ENCODE data around the gene MTR. TPM values are rescaled to one million over a fixed set of nuclear protein-coding genes. Genes with fewer than 3 reads are reported as not detected.
A peak's percentile ranks its signal among the peaks of the same experiment; 100 is the strongest.

Gene MTR
- total RNA-seq, 4 donors from 2014 or later: 43.2 to 78.3 (median 47.0) TPM

DNA sequence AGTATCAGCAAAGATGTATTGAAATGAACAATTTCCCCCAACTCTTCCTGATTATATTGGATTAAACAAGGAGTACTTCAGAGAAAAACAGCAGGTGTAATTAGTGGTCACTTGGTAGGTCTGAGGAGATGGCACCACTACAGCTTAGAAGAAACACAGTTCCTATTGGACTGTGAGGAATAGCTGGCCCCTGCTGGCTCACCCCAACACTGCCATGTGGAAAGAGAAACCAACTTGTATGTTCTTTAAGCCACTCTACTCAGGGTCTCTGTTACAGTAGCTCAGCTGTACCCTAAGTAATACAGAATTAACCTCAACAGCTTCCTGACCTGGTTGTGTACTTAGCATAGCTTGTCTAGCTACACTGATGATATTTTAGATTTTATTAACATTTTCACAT lies 26.5 kb upstream of the MTR start:
- no peaks in the 10 kb centered on the region for H3K9me3 ChIP-seq
- intact Hi-C loops (cut with DNase I): no loop called here
- peaks cover 0 to 15% of the 10 kb centered on the region in 2 donors for H3K4me1 ChIP-seq
- DNase-seq: no peak
- TF ChIP-seq POLR2A (IDR thresholded peaks at IDR 0.05): no peak
- TF ChIP-seq, protein P1, sequence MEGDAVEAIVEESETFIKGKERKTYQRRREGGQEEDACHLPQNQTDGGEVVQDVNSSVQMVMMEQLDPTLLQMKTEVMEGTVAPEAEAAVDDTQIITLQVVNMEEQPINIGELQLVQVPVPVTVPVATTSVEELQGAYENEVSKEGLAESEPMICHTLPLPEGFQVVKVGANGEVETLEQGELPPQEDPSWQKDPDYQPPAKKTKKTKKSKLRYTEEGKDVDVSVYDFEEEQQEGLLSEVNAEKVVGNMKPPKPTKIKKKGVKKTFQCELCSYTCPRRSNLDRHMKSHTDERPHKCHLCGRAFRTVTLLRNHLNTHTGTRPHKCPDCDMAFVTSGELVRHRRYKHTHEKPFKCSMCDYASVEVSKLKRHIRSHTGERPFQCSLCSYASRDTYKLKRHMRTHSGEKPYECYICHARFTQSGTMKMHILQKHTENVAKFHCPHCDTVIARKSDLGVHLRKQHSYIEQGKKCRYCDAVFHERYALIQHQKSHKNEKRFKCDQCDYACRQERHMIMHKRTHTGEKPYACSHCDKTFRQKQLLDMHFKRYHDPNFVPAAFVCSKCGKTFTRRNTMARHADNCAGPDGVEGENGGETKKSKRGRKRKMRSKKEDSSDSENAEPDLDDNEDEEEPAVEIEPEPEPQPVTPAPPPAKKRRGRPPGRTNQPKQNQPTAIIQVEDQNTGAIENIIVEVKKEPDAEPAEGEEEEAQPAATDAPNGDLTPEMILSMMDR (IDR thresholded peaks at IDR 0.05): no peak
- H3K4me3 ChIP-seq (replicated peaks in 1 of 3): no peak overlapping the region
- H3K36me3 ChIP-seq: no peaks in the 10 kb centered on the region
- H3K27ac ChIP-seq: no peak overlapping the region
- no peaks in the 10 kb centered on the region for H3K27me3 ChIP-seq

DNA sequence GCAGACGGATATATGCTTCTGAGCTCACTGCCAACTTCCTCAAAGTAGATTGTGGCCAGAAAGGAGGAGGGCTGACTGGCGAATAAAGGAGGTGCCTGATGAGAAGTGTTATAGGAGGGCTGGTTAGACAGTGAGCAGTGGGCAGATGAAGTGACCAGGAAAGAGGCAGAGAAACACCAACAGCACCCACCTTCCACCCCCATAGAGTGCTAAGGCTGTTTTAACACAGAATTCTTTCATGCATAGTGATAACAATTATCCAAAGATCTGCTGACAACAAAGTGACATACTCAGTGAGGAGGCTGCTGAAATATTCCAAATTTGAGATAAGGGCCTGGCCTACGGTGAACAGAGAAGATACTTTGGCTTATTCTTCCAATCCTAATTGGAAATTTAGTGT lies 21.2 kb upstream of the MTR start:
- no peak for DNase-seq
- no peak overlapping the region for H3K27ac ChIP-seq
- intact Hi-C loops (cut with DNase I): no loop called here
- H3K27me3 ChIP-seq: no peaks in the 10 kb centered on the region
- no peaks in the 10 kb centered on the region for H3K9me3 ChIP-seq
- no peak overlapping the region for H3K4me3 ChIP-seq (replicated peaks in 1 of 3)
- no peak for TF ChIP-seq POLR2A (IDR thresholded peaks at IDR 0.05)
- TF ChIP-seq, protein P1 (IDR thresholded peaks at IDR 0.05): no peak
- H3K36me3 ChIP-seq: no peaks in the 10 kb centered on the region
- WGBS, 2 donors: 87 to 95% methylated on average over 3 of the region's 3 CpGs
- no peaks in the 10 kb centered on the region for H3K4me1 ChIP-seq

DNA sequence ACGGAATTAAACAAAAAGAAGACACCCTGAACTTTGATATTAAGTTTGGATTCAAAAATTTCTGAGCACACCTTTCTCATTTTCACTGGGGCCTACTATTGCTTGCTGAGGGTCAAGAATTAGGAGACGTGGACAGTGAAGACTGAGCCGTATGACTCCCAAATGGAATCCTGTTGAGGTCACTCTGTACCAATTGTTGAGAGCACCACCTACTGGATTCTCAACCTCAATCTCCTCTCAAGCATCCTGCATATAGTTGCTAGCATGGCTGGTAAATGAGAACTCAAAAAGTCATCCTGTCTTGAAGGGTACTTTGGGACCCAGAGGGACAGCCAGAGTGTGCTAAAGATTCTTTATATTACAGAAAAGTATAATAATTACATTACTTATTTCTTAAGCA lies 20.2 kb upstream of the MTR start:
- 50 to 54% methylated on average over 3 of the region's 3 CpGs for WGBS, 2 donors
- H3K36me3 ChIP-seq: no peaks in the 10 kb centered on the region
- intact Hi-C loops (cut with DNase I): no loop called here
- DNase-seq: no peak
- H3K4me3 ChIP-seq (replicated peaks in 1 of 3): no peak overlapping the region
- H3K27ac ChIP-seq: no peak overlapping the region
- no peaks in the 10 kb centered on the region for H3K4me1 ChIP-seq
- H3K9me3 ChIP-seq: no peaks in the 10 kb centered on the region
- TF ChIP-seq POLR2A (IDR thresholded peaks at IDR 0.05): no peak
- TF ChIP-seq, protein P1 (IDR thresholded peaks at IDR 0.05): peak in 3 of 6 experiments; percentile 11 to 34 (median 33)
- no peaks in the 10 kb centered on the region for H3K27me3 ChIP-seq

DNA sequence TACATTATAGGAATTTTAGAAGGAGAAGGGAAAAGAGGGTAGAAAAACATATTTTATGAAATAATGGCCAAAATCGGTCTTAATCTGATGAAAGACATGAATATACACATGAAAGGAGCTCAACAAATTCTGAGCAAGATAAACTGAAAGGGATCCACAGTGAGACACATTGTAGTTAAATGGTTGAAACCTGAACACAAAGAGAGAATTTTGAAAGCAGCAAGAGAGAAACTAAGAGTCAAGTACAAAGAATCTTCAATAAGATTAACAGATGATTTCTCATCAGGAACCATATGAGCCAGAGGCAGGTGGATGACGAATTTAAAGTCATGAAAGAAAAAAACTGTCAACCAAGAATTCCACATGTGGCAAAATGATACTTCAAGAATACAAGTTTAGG lies 15.8 kb upstream of the MTR start:
- TF ChIP-seq, protein P1 (IDR thresholded peaks at IDR 0.05): no peak
- TF ChIP-seq POLR2A (IDR thresholded peaks at IDR 0.05): no peak
- intact Hi-C loops (cut with DNase I): no loop called here
- Histone ChIP-seq H3K36me3 (no peaks in the 10 kb centered on the region), H3K27me3 (no peaks in the 10 kb centered on the region), H3K27ac (no peak overlapping the region), H3K9me3 (no peaks in the 10 kb centered on the region), H3K4me3 (replicated peaks in 1 of 3) (no peak overlapping the region), H3K4me1 (no peaks in the 10 kb centered on the region)
- no peak for DNase-seq
- WGBS, 2 donors: 91% methylated on average over 2 of the region's 2 CpGs

DNA sequence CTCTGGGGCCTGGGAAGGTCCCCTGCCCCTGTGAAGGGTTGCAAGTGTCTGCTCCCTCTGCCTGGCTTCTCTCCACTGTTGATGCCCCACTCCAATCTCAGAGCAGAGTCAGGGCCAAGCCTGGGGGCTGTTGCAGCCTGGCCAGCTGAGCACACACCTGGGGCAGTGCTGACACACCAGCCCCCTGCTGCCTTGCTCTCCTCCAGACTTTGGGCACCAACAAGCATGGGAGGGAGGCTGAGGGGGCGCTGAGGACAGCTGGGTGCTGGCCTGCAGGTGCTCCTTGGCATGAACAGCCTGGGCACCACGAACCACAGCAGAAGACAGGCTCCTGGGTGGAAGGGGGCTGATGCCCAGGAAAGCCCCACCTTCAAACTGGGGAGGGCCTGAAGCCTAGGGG lies 9.6 kb upstream of the MTR start:
- Histone ChIP-seq H3K4me3 (replicated peaks in 1 of 3) (no peak overlapping the region), H3K36me3 (no peaks in the 10 kb centered on the region), H3K27ac (no peak overlapping the region), H3K4me1 (no peaks in the 10 kb centered on the region), H3K27me3 (no peaks in the 10 kb centered on the region), H3K9me3 (no peaks in the 10 kb centered on the region)
- TF ChIP-seq, protein P1 (IDR thresholded peaks at IDR 0.05): no peak
- TF ChIP-seq POLR2A (IDR thresholded peaks at IDR 0.05): no peak
- intact Hi-C loops (cut with DNase I): no loop called here
- no peak for DNase-seq
- WGBS, 2 donors: 80 to 90% methylated on average over 2 of the region's 2 CpGs

Measured in thyroid gland (tissue), 4 donors.